ENCODE results near the gene SLC16A6.
"Not testable (repeated sequence)": the region's sequence is repeated elsewhere in the genome, so short reads cannot be mapped to it uniquely, and the experiment has no call there.

SLC16A6 gene

DNA sequence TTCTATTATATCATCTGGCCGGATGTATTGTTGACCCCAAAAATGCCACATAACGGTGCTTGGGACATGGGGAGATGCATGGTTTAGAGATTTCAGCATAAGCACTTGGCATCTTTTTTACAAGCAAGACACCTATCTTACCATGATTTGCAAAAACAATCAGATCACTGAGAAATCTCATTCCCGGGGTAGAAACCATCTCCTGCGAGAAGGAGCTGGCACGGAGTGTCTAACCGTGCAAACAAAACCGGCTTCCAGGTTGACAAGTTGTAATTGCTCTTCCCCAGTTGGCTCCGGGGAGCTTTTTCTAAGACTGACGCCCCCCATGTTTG lies 1.0 kb downstream of the SLC16A6 start:
- no peak for TF ChIP-seq ZNF274 (IDR thresholded peaks at IDR 0.05; ENCODE audit: low read depth, low read length)
- peak overlapping the region; percentile 95 for H3K4me3 ChIP-seq (ENCODE audit: low read length)

GRCh38 chr17:68289473-68289872 lies 1.5 kb downstream of the SLC16A6 start:
- H3K4me3 ChIP-seq (ENCODE audit: low read length), result peak overlapping the region; percentile 95
- no peak for TF ChIP-seq ZNF274 (IDR thresholded peaks at IDR 0.05; ENCODE audit: low read depth, low read length)

GRCh38 chr17:68288804-68289203 lies 2.1 kb downstream of the SLC16A6 start:
- TF ChIP-seq ZNF274 (IDR thresholded peaks at IDR 0.05; ENCODE audit: low read depth, low read length), result no peak
- H3K4me3 ChIP-seq (ENCODE audit: low read length), result peak overlapping the region; percentile 95; the same call in 1 of the 2 replicates

DNA sequence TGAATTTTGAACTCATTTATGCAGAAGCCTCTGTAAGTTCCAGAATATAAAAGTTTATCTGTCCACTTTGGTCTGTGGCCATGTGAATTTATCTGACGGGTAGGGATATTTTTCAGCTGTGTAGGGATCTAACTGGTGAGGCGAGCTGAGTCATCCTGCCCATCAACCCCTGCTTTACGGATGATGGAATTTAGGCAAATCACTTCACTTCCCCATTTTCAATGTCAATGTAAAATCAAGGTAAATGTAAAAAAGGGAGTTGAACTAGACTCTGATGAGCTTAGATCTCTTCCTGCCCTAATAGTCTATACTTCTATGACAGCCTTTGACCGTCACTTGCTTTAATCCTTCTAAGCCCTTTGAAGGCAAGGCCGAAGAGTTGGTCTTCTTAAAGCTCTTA lies 2.6 kb downstream of the SLC16A6 start:
- TF ChIP-seq ZNF274 (IDR thresholded peaks at IDR 0.05; ENCODE audit: low read depth, low read length), result no peak
- peak overlapping the region; percentile 95; the same call in 1 of the 2 replicates for H3K4me3 ChIP-seq (ENCODE audit: low read length)

GRCh38 chr17:68281965-68282364 lies 9.0 kb downstream of the SLC16A6 start:
- not testable (repeated sequence) for H3K4me3 ChIP-seq (ENCODE audit: low read length)

DNA sequence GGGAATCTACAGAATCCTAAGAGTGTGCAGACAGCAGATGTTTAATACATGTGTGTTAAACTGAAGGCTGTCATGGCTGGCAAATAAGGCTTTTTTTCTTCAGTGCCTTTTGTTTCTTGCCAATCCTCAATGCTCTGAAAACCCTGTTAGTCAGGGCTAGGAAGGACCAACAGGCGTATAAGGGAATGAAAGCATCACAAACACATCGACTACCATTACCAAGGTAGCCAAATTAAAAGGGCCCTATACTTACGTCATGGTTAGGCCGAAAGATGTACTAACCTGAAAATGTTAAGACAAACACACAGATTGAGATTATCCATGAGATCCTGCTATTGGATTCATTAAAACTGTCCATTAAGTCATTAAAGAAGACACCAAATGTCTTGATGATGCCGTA lies 13.1 kb downstream of the SLC16A6 start:
- no peak for TF ChIP-seq ZNF274 (IDR thresholded peaks at IDR 0.05; ENCODE audit: low read depth, low read length)
- H3K4me3 ChIP-seq (ENCODE audit: low read length), result no peak overlapping the region

- not testable (repeated sequence) for H3K4me3 ChIP-seq (ENCODE audit: low read length)
Observed at GRCh38 chr17:68276339-68276738, 14.6 kb downstream of the SLC16A6 start.

GRCh38 chr17:68273722-68274121 lies 17.2 kb downstream of the SLC16A6 start:
- no peak overlapping the region for H3K4me3 ChIP-seq (ENCODE audit: low read length)
- no peak for TF ChIP-seq ZNF274 (IDR thresholded peaks at IDR 0.05; ENCODE audit: low read depth, low read length)

GRCh38 chr17:68265833-68266232 lies 25.1 kb downstream of the SLC16A6 start:
- H3K4me3 ChIP-seq (ENCODE audit: low read length), result not testable (repeated sequence)

DNA sequence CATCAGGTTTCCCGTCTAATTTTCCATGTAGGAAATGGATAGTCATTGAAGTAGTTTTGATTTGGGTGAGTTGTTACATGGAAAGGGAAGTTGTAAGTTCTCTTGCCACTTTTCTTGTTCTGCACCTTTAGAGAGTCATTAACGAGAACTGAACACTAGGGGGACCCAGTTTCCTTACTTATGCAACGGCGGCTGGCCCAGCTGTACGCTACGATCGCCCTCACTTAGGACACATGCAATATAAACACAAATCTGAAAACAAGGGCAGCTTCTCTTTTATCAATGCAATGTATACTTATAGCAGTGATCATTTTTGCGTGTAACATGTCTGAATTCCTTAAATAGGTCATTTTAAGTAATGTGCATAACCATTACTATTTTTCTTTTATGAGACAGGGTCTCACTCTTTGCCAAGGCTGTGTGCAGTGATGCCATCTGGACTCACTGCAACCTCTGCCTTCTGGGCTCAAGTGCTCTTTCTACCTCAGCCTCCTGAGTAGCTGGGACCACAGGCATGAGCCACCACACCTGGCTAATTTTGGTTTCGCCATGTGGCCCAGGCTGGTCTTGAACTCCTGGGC lies 27.7 kb downstream of the SLC16A6 start:
- not testable (repeated sequence) for H3K4me3 ChIP-seq (ENCODE audit: low read length)

DNA sequence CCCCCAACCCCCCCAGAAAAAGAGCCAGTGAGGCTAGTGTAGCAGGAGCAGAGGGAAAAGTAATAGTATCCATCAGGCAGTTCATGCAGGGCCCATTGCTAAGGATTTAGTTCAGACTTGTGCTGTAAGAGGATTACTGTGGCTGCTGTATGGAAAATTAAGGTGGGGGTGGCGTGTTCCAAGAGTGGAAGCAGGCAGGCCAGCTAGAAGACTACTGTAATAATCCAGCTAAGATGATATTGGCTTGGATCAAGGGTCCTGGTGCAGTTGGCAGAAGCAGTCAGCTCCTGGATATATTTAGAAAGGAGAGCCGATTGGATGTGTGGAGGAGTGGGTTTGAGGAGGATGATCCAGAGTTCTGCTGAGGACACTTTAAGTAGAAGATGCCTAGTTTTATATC lies 28.5 kb downstream of the SLC16A6 start:
- H3K4me3 ChIP-seq (ENCODE audit: low read length), result not testable (repeated sequence)

DNA sequence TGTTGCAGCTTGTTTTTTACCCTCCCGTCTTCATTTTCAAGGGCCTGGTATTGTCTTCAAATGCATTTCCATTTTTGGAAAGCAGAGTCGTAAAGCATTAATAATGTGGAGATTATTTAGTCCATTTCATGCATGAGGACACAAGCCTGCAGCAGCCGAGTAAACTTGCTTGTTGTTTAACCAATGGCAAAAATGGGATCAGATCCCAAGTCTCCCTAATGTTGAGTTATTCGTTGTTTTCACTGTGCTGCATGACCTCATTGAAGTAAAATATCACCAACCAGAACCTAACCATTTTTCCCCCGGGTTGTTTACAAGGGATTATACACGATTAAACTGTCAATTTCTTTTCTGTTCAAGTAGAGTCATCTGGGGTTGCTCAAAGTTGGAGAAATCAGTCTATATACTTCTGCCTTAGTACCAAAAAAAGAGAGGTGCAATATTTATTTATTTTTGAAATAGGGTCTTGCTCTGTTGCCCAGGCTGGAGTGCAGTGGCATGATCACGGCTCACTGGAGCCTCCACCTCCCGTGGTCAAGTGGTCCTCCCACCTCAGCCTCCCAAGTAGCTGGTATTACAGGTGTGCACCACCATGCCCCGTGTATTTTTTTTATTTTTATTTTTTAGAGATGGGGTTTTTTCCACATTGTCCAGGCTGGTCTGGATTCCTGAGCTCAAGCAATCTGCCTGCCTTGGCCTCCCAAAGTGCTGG lies 30.7 kb downstream of the SLC16A6 start:
- no peak for TF ChIP-seq ZNF274 (IDR thresholded peaks at IDR 0.05; ENCODE audit: low read depth, low read length)
- no peak overlapping the region for H3K4me3 ChIP-seq (ENCODE audit: low read length)

GRCh38 chr17:68259648-68259951 lies 31.3 kb downstream of the SLC16A6 start:
- H3K4me3 ChIP-seq (ENCODE audit: low read length), result not testable (repeated sequence)

GRCh38 chr17:68258890-68259647 lies 31.9 kb downstream of the SLC16A6 start:
- H3K4me3 ChIP-seq (ENCODE audit: low read length), result peak overlapping the region; percentile 45; the same call in 1 of the 2 replicates

GRCh38 chr17:68257934-68258333 lies 33.0 kb downstream of the SLC16A6 start:
- TF ChIP-seq ZNF274 (IDR thresholded peaks at IDR 0.05; ENCODE audit: low read depth, low read length), result no peak
- H3K4me3 ChIP-seq (ENCODE audit: low read length), result no peak overlapping the region

GRCh38 chr17:68256701-68257100 lies 34.2 kb downstream of the SLC16A6 start:
- H3K4me3 ChIP-seq (ENCODE audit: low read length), result not testable (repeated sequence)

Measured in GM08714 (cell line).